Heart right ventricle (tissue), 16 donors: ENCODE results near the gene ABCC4. TPM values are rescaled to one million over a fixed set of nuclear protein-coding genes. Genes with fewer than 3 reads are reported as not detected.
A peak's percentile ranks its signal among the peaks of the same experiment; 100 is the strongest.

Source experiments
- ATAC-seq, 8 donors: fragments of 200-7000 bp; cut with Tn5 transposase; one replicate each; pipeline ENCODE4 v1.9.1; 2020; ENCODE audit warnings: mild to moderate bottlenecking in 8 of 8, moderate library complexity in 8 of 8, moderate number of reproducible peaks in 1 of 8
- DNase-seq, 2 donors: peaks; one replicate each; pipeline ENCODE4 v3.0.0-alpha.2; 2020
- H3K27ac ChIP-seq, 10 donors: fragments of 200-600 bp; sonication (generic) in 2 of 10; one replicate each; pipeline versions ENCODE4 v1.5.0 to v1.8.0; 2020 to 2022; ENCODE audit warnings: mild to moderate bottlenecking in 3 of 10
- H3K27me3 ChIP-seq, 7 donors: fragments of 200-600 bp; one replicate each; pipeline ENCODE4 v1.8.0; 2021 to 2022; ENCODE audit warnings: mild to moderate bottlenecking in 2 of 7
- H3K36me3 ChIP-seq, 9 donors: fragments of 200-600 bp; sonication (generic) in 1 of 9; one replicate each; pipeline versions ENCODE4 v1.5.0 to v1.8.0; 2020 to 2022; ENCODE audit warnings: mild to moderate bottlenecking in 2 of 9
- H3K4me1 ChIP-seq, 9 donors: fragments of 200-600 bp; sonication (generic) in 1 of 9; one replicate each; pipeline versions ENCODE4 v1.5.0 to v1.8.0; 2020 to 2022; ENCODE audit warnings: mild to moderate bottlenecking in 4 of 9
- H3K4me3 ChIP-seq, 10 donors: fragments of 200-600 bp; sonication (generic) in 2 of 10; one replicate each; pipeline versions ENCODE4 v1.5.0 to v1.8.0; 2020 to 2022; ENCODE audit warnings: mild to moderate bottlenecking in 7 of 10, moderate library complexity in 2 of 10
- H3K9me3 ChIP-seq, 11 donors: fragments of 200-600 bp in 10 of 11; sonication (generic) in 2 of 11; one replicate each; pipeline versions ENCODE4 v1.5.0 to v1.8.0; 2013 to 2022; ENCODE audit warnings: mild to moderate bottlenecking in 2 of 11, control low read depth in 1 of 11, moderate library complexity in 1 of 11
- CTCF ChIP-seq, 9 donors: fragments of 200-600 bp; sonication (generic) in 2 of 9; IDR thresholded peaks; one replicate each; pipeline versions ENCODE4 v1.5.0 to v1.8.0; 2021 to 2022; ENCODE audit warnings: antibody characterized with exemption in 9 of 9, mild to moderate bottlenecking in 5 of 9, moderate library complexity in 1 of 9
- WGBS, 2 donors: extraction: QIAGEN DNeasy Blood & Tissue Kit; methylation state at CpG; one replicate each; pipeline ENCODE4 v1.1.7; 2013; ENCODE audit warnings: inconsistent platforms in 1 of 2; 5-methylcytosine and 5-hydroxymethylcytosine counted together
- intact Hi-C, 10 donors: fragments of 100-400 bp; cut with DNase I; formaldehyde crosslinking; loops; one replicate each; pipeline versions ENCODE4 v1.11.1 to v1.14.2; 2022
- polyA plus RNA-seq, 2 donors: library from polyadenylated mRNA; stranded (reverse); fragments of 200-250 nt; gene quantifications; one replicate each; pipeline ENCODE4 v1.2.3, GENCODE V29; 2013
- total RNA-seq, 10 donors: library from RNA; stranded (reverse); fragmentation: NEBNext Ultra II Directional in 3 of 10; extraction: Animal tissue kit (Norgen Biotek cat#: 25700) in 3 of 10; gene quantifications; one replicate each; pipeline versions ENCODE4 v1.2.1 to v1.2.4, GENCODE V29; 2021 to 2023
- donor health status: Arrhythmogenic right ventricular cardiomyopathy.
- donor health status: ischemic (EF 13 %, LVEDD 7.1; RV severe dilation, severe dysfunction).
- donor health status: healthy with polysubstance abuse.
- donor health status: DM: no; HTN: yes; CAD: no.
- donor health status: DM: no; HTN: no; CAD: no.
- donor health status: ischemic (EF 25% LVEDD 6.9; RV normal size, moderate dysfunction).
- donor health status: ischemic (EF 25% LVEDD 5.7; RV mildly dilated, moderate dysfunction).
- donor health status: healthy.
- donor health status: DM: yes; HTN: yes; CAD: no.
- donor health status: Ischemic cardiomyopathy.
- donor health status: ischemic (EF 35%, LVEDD 5.7; RV mildly dilated, moderate dysfunction).
- donor health status: nonischemic (EF 11% LVEDD 7.7; RV severe dilation, severe dysfunction).
- donor health status: DM: yes; HTN: yes; CAD: no.
- donor health status: PGD.
- donor health status: ischemic (EF 29% LVEDD 5.4; RV normal size, mild dysfunction).
- donor health status: nonischemic (EF 23%, LVEDD 6.1; RV moderate dilation, normal function).

Gene ABCC4
- total and polyA plus RNA-seq, 12 donors = 1.1 to 6.7 (median 3.9) TPM

GRCh38 chr13:95160112-95160906 lies 140.9 kb downstream of the ABCC4 start:
- intact Hi-C loops = no loop called here
- 71 to 82% methylated on average over 4 of the region's 4 CpGs for WGBS, 2 donors
- Histone ChIP-seq H3K27ac (no peak overlapping the region), H3K4me1 (no peaks in the 10 kb centered on the region), H3K27me3 (no peaks in the 10 kb centered on the region), H3K4me3 (no peak overlapping the region), H3K36me3 (peaks cover 0 to 55% (median 0%) of the 10 kb centered on the region in 9 donors), H3K9me3 (no peaks in the 10 kb centered on the region)
- TF ChIP-seq CTCF (IDR thresholded peaks at IDR 0.05) = no peak
- DNase-seq = no peak
- ATAC-seq = no peak

- Histone ChIP-seq H3K27me3 (no peaks in the 10 kb centered on the region), H3K27ac (no peak overlapping the region), H3K9me3 (no peaks in the 10 kb centered on the region), H3K4me1 (peaks cover 0 to 6% (median 0%) of the 10 kb centered on the region in 9 donors), H3K36me3 (peaks cover 0 to 48% (median 0%) of the 10 kb centered on the region in 9 donors), H3K4me3 (no peak overlapping the region)
- no peak for TF ChIP-seq CTCF (IDR thresholded peaks at IDR 0.05)
- DNase-seq (no peak), ATAC-seq (no peak)
- WGBS, 2 donors = 96 to 99% methylated on average over 6 of the region's 6 CpGs
- intact Hi-C loops = loop anchor here in 4 of 10 donors (5.0 to 10.0 kb wide), 3 partner anchors 482 to 1192 kb away; no protein-coding TSS in a partner anchor
Observed at GRCh38 chr13:95159458-95159857, 141.8 kb downstream of the ABCC4 start.

GRCh38 chr13:95156208-95156607 lies 145.0 kb downstream of the ABCC4 start:
- Histone ChIP-seq H3K4me1 (peaks cover 0 to 19% (median 0%) of the 10 kb centered on the region in 9 donors), H3K9me3 (no peaks in the 10 kb centered on the region), H3K4me3 (no peak overlapping the region), H3K27ac (no peak overlapping the region), H3K27me3 (no peaks in the 10 kb centered on the region), H3K36me3 (peaks cover 0 to 19% (median 0%) of the 10 kb centered on the region in 9 donors)
- DNase-seq (no peak), ATAC-seq (no peak)
- intact Hi-C loops = loop anchor here in 4 of 10 donors (5.0 to 10.0 kb wide), 3 partner anchors 479 to 1189 kb away; no protein-coding TSS in a partner anchor
- 93% methylated on average over 3 of the region's 3 CpGs for WGBS, 2 donors
- peak in 4 of 9 donors; percentile 8 to 43 (median 23) for TF ChIP-seq CTCF (IDR thresholded peaks at IDR 0.05)

GRCh38 chr13:95155504-95155903 lies 145.7 kb downstream of the ABCC4 start:
- H3K9me3 ChIP-seq = no peaks in the 10 kb centered on the region
- whole genome bisulfite sequencing, 2 donors = 54 to 87% methylated on average over 3 of the region's 3 CpGs
- DNase-seq (no peak), ATAC-seq (no peak)
- H3K27ac ChIP-seq = no peak overlapping the region
- no peak for TF ChIP-seq CTCF (IDR thresholded peaks at IDR 0.05)
- intact Hi-C loops = loop anchor here in 4 of 10 donors (5.0 to 10.0 kb wide), 3 partner anchors 478 to 1188 kb away; no protein-coding TSS in a partner anchor
- no peaks in the 10 kb centered on the region for H3K27me3 ChIP-seq
- H3K4me3 ChIP-seq = no peak overlapping the region
- peaks cover 0 to 12% (median 0%) of the 10 kb centered on the region in 9 donors for H3K36me3 ChIP-seq
- peaks cover 0 to 19% (median 0%) of the 10 kb centered on the region in 9 donors for H3K4me1 ChIP-seq
